Transverse colon (tissue), 4 donors: ENCODE data around the gene DCST1. TPM values are rescaled to one million over a fixed set of nuclear protein-coding genes. Genes with fewer than 3 reads are reported as not detected.

ENCODE experiments used
- DNase-seq: peaks from one replicate; pipeline ENCODE4 v3.0.0-alpha.2; 2019
- H3K27ac ChIP-seq, 4 donors: fragments of 200-600 bp; sonication (generic); 2 replicates each; pipeline ENCODE4 v1.5.1; 2016 to 2018; ENCODE audit warnings: inconsistent platforms in 4 of 4
- H3K27me3 ChIP-seq: fragments of 200-600 bp; sonication (generic); 2 replicates; pipeline ENCODE4 v1.5.1; 2017; ENCODE audit warnings: inconsistent platforms
- H3K36me3 ChIP-seq, 4 donors: fragments of 200-600 bp; sonication (generic); 2 replicates each; pipeline ENCODE4 v1.5.1; 2017 to 2019; ENCODE audit warnings: inconsistent platforms in 4 of 4
- H3K4me1 ChIP-seq, 4 donors: fragments of 200-600 bp; sonication (generic); 2 replicates each; pipeline ENCODE4 v1.5.1; 2017 to 2020; ENCODE audit warnings: inconsistent platforms in 4 of 4
- H3K4me3 ChIP-seq, 4 donors: fragments of 200-600 bp; sonication (generic); 1 replicate in 1 of 4; 2 replicates in 3 of 4; pipeline versions ENCODE4 v1.5.1 to v1.6.1; 2017 to 2019; ENCODE audit warnings: inconsistent platforms in 4 of 4
- H3K9me3 ChIP-seq, 2 donors: fragments of 200-600 bp; sonication (generic); 2 replicates each; pipeline ENCODE4 v1.5.1; 2017 to 2019; ENCODE audit warnings: inconsistent platforms in 2 of 2
- EP300 ChIP-seq: sonication (generic); formaldehyde crosslinking; IDR thresholded peaks from one replicate; pipeline ENCODE4 v1.6.1; 2017; ENCODE audit warnings: antibody characterized with exemption, low read depth
- POLR2A ChIP-seq: fragments of 450-650 bp; IDR thresholded peaks from one replicate; pipeline ENCODE4 v1.6.1; 2016; ENCODE audit warnings: antibody characterized with exemption, mild to moderate bottlenecking, moderate library complexity
- POLR2AphosphoS5 ChIP-seq, 3 donors: sonication (generic); formaldehyde crosslinking; IDR thresholded peaks; one replicate each; pipeline ENCODE4 v1.6.1; 2016; ENCODE audit warnings: antibody characterized with exemption in 3 of 3
- WGBS, 2 donors: methylation state at CpG; one replicate each; pipeline ENCODE4 v1.1.5; 2018; ENCODE audit warnings: low coverage in 1 of 2; 5-methylcytosine and 5-hydroxymethylcytosine counted together
- in situ Hi-C, 4 donors: fragments of 200-750 bp; cut with MboI; loops; one replicate each; pipeline versions ENCODE4 v1.15.0 to v1.15.1; 2017; ENCODE audit warnings: low sequenced_read_pairs in 3 of 4, low pct_ligation_motif_present in 1 of 4, low pct_unique_long_range_greater_than_20kb in 1 of 4
- intact Hi-C: fragments of 100-400 bp; cut with DNase I; formaldehyde crosslinking; loops from one replicate; pipeline ENCODE4 v1.15.1; 2023; ENCODE audit warnings: low total_unique reads
- total RNA-seq, 4 donors: library from RNA; depleted of rRNA; stranded (reverse); fragments of >200 nt; gene quantifications; one replicate each; pipeline ENCODE4 v1.1.0, GENCODE V29; 2016
- TF ChIP-seq, protein P1 (sequence below), 5 experiments: fragments of 200-600 bp in 3 of 5; fragments of 450-650 bp in 2 of 5; sonication (generic) in 3 of 5; IDR thresholded peaks; 1 replicate in 2 of 5; 2 replicates in 3 of 5; pipeline ENCODE4 v1.5.1; 2016 to 2017; ENCODE audit warnings: antibody characterized with exemption in 5 of 5, inconsistent platforms in 3 of 5, mild to moderate bottlenecking in 2 of 5, moderate library complexity in 1 of 5

Gene DCST1
- total RNA-seq, 4 donors from 2014 or later, result 0.32 to 0.41 TPM; not detected in 2

DNA sequence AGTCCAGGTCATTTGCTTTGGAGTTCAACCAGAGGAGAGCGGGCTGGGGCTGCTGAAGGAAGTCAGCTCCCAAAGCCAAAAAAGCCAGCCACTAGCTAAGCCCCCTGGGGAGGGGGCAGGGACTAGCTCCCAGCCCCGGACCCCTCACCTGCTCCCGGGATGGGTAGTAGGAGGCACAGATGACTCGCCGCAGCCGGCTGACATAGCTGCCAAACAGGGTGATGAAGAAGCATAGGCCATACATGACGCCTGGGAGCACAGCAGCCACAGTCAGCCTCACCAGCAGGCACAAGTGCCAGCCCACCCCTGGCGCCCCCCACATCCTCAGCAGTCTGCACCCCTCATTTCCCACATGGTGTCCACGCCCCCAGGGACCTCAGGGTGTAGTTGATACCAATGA lies 7.5 kb upstream of the DCST1 start:
- intact Hi-C loops (no loop called here), in situ Hi-C loops (no loop called here)
- TF ChIP-seq, protein P1, sequence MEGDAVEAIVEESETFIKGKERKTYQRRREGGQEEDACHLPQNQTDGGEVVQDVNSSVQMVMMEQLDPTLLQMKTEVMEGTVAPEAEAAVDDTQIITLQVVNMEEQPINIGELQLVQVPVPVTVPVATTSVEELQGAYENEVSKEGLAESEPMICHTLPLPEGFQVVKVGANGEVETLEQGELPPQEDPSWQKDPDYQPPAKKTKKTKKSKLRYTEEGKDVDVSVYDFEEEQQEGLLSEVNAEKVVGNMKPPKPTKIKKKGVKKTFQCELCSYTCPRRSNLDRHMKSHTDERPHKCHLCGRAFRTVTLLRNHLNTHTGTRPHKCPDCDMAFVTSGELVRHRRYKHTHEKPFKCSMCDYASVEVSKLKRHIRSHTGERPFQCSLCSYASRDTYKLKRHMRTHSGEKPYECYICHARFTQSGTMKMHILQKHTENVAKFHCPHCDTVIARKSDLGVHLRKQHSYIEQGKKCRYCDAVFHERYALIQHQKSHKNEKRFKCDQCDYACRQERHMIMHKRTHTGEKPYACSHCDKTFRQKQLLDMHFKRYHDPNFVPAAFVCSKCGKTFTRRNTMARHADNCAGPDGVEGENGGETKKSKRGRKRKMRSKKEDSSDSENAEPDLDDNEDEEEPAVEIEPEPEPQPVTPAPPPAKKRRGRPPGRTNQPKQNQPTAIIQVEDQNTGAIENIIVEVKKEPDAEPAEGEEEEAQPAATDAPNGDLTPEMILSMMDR (IDR thresholded peaks at IDR 0.05), result no peak
- TF ChIP-seq POLR2AphosphoS5 (IDR thresholded peaks at IDR 0.05), result no peak
- WGBS, 2 donors, result 79% methylated on average over 9 of the region's 9 CpGs; no CpG with 5 or more reads in 1 of the 2 donors
- peaks cover 0 to 3% (median 0%) of the 10 kb centered on the region in 4 donors for H3K4me1 ChIP-seq
- H3K9me3 ChIP-seq, result no peaks in the 10 kb centered on the region
- no peaks in the 10 kb centered on the region for H3K36me3 ChIP-seq
- no peak for DNase-seq
- no peaks in the 10 kb centered on the region for H3K27me3 ChIP-seq
- H3K4me3 ChIP-seq, result no peak overlapping the region
- H3K27ac ChIP-seq, result no peak overlapping the region

DNA sequence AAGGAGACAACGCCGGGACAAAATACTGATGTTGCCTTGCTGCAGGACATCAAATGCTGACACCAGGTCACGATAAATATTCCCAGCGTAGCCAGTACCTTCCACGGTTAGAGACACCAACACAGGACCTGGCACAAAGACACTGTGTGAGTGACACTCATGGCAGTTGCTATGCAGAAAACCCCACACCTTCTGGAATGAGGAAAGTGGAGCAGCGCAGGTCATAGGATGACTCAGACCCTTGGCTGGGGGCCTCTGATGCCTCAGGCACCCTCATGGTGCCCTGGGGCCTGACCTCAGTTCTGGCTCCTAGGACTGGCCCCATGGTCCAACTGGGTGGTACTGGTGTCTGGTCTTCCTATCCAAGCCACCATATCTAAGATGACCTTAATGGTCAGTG lies 7.0 kb upstream of the DCST1 start:
- TF ChIP-seq, protein P1 (IDR thresholded peaks at IDR 0.05), result no peak
- TF ChIP-seq POLR2A, result no peak
- no peak for TF ChIP-seq POLR2AphosphoS5 (IDR thresholded peaks at IDR 0.05)
- TF ChIP-seq EP300, result no peak
- Histone ChIP-seq H3K27ac (no peak overlapping the region), H3K4me3 (no peak overlapping the region), H3K9me3 (no peaks in the 10 kb centered on the region), H3K36me3 (no peaks in the 10 kb centered on the region), H3K27me3 (no peaks in the 10 kb centered on the region), H3K4me1 (peaks cover 0 to 3% (median 0%) of the 10 kb centered on the region in 4 donors)
- WGBS, 2 donors, result 91% methylated on average over 6 of the region's 6 CpGs; no CpG with 5 or more reads in 1 of the 2 donors
- intact Hi-C loops, result no loop called here
- no peak for DNase-seq
- in situ Hi-C loops, result no loop called here

DNA sequence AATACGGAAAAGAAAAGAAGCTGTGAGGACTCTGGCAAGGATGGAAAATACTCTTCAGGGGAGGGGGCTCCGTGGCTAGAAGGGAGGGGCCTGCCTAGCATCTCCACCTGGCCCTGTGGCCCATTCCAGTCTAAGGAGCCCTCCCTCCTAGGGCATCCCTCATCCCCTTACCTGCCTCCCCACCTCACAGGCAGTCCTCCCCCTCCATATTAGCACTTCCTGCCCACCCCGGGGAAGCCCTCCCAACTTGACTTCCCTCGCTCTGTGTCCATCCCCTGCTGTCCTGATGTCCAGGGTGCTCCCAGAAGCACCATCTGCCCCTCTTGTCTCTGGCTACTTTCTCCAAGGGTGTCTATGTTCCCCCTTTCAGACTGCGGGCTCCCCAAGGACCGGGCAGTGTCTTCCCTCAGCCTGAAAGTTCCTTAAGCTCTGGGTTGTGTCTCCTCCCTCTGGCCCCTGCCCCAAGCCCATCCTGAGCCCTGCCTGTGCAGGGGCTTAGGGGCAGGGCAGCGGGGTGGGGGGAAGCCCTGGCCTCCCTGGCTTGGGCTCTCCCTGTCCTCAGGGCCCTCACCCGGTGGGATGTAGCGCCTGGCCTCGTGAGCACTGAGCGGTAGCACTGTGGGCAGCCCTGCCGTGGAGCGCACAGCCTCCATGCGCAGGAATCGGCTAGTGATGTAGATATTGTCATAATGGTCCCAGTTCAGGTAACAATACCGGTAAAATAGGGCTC lies 3.9 kb upstream of the DCST1 start:
- WGBS, 2 donors, result 85 to 100% methylated on average over 2 to 16 of the region's 16 CpGs
- Histone ChIP-seq H3K27ac (no peak overlapping the region), H3K36me3 (no peaks in the 10 kb centered on the region), H3K4me3 (no peak overlapping the region), H3K9me3 (no peaks in the 10 kb centered on the region), H3K27me3 (no peaks in the 10 kb centered on the region), H3K4me1 (no peaks in the 10 kb centered on the region)
- DNase-seq, result no peak
- intact Hi-C loops, result no loop called here
- TF ChIP-seq POLR2AphosphoS5 (IDR thresholded peaks at IDR 0.05), result no peak
- no peak for TF ChIP-seq EP300
- TF ChIP-seq, protein P1 (IDR thresholded peaks at IDR 0.05), result no peak
- TF ChIP-seq POLR2A, result no peak
- in situ Hi-C loops, result no loop called here

DNA sequence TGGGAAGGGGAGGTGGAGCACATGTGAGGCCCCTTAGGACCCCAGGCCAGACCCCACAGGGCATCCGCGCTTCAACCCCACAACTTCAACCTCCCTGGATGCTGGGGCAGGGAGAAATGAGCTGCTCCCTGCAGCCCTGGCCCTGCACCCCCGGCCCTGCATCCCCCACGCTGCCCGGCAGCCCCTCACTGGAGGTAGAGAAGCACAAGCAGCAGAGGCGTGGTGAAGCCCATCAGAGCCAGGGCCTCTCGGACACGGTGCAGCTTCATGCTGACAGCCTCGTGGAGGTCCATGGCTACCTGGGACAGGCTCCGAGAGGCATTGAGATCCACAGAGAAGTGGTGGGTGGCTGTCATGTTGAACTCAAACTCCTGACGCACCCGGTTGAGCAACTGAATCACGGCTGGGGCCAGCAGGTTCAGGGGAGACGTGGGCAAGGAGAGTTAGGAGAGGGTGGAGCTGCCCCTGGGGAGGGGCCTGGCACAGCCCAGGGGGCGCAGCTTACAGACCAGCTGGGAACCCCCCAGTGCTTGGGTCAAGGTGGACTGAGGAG lies 3.3 kb upstream of the DCST1 start:
- in situ Hi-C loops (no loop called here), intact Hi-C loops (no loop called here)
- DNase-seq, result no peak
- Histone ChIP-seq H3K27me3 (no peaks in the 10 kb centered on the region), H3K36me3 (no peaks in the 10 kb centered on the region), H3K9me3 (no peaks in the 10 kb centered on the region), H3K4me1 (no peaks in the 10 kb centered on the region), H3K27ac (no peak overlapping the region), H3K4me3 (no peak overlapping the region)
- TF ChIP-seq, protein P1 (IDR thresholded peaks at IDR 0.05), result no peak
- TF ChIP-seq EP300, result no peak
- no peak for TF ChIP-seq POLR2A
- no peak for TF ChIP-seq POLR2AphosphoS5 (IDR thresholded peaks at IDR 0.05)
- 86 to 100% methylated on average over 1 to 15 of the region's 15 CpGs for WGBS, 2 donors
